Erythroblast (primary cell): ENCODE results near the gene CRIP2.

ENCODE experiments used
- GATA1 ChIP-seq: IDR thresholded peaks from 2 replicates; pipeline ENCODE4 v1.6.1; 2011; ENCODE audit warnings: low read depth, mild to moderate bottlenecking, control low read depth, low read length, moderate library complexity
- POLR2A ChIP-seq: IDR thresholded peaks from 2 replicates; pipeline ENCODE4 v1.6.1; 2011; ENCODE audit warnings: mild to moderate bottlenecking, low read length

DNA sequence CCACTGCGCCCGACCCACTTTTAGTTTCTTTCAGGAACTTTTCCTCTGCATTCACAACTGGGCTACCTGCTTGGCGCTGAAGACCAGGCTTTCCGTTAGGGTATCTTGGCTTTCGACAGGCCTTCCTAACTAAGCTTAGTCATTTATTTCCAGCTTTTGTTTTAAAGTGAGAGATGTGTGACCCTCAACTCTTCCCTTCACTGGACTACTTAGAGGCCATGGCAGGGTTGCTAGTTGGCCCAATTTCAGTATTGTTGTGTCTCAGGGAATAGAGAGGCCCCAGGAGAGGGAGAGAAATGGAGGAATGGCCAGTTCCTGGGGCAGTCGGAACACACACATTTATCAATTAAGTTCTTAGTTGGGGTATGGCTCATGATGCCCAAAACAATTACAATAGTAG lies 44.6 kb upstream of the CRIP2 start:
- TF ChIP-seq POLR2A (no peak), GATA1 (no peak)
